Caco-2 (cell line): ENCODE results near the gene ETV7. TPM values are rescaled to one million over a fixed set of nuclear protein-coding genes. Genes with fewer than 3 reads are reported as not detected.

Experiments
- BruUV-seq: library from RNA; stranded (reverse); fragments of 400-500 nt; replicated peaks from 2 replicates; lab custom pipeline; 2021; lab: Mats Ljungman, UMichigan
- CTCF ChIA-PET: fragments of 300-600 bp; sonication (Branson Sonifier 250); formaldehyde crosslinking; loops from one replicate; lab custom pipeline; 2022; ENCODE audit warnings: antibody characterized with exemption; lab: Charles Lee
- POLR2A ChIA-PET: fragments of 300-600 bp; sonication (Branson Sonifier 250); formaldehyde crosslinking; loops from one replicate; lab custom pipeline; 2022; ENCODE audit warnings: antibody characterized with exemption; lab: Charles Lee
- DNase-seq, 2 experiments: peaks; one replicate each; pipeline versions ENCODE4 v3.0.0 to v3.0.0-alpha.2; 2020 to 2022
- H3K27me3 ChIP-seq: replicated peaks from 2 replicates; pipeline ENCODE4 v1.6.0; 2011; ENCODE audit warnings: low read length; ENCODE audit not compliant: control insufficient read depth, insufficient read depth
- H3K36me3 ChIP-seq: 2 replicates; pipeline ENCODE4 v1.5.1; 2011; ENCODE audit warnings: low read length; ENCODE audit not compliant: control insufficient read depth, insufficient read depth
- H3K4me1 ChIP-seq: fragments of 250-450 bp; sonication (Bioruptor Pico); 2 replicates; pipeline ENCODE4 v1.5.1; 2020; ENCODE audit warnings: mild to moderate bottlenecking
- H3K4me3 ChIP-seq: 2 replicates; pipeline ENCODE4 v1.5.1; 2011; ENCODE audit warnings: low read depth, mild to moderate bottlenecking, control low read depth, low read length
- H3K9me3 ChIP-seq: fragments of 250-450 bp; sonication (Bioruptor Pico); 2 replicates; pipeline ENCODE4 v1.5.1; 2020; ENCODE audit warnings: mild to moderate bottlenecking, moderate library complexity
- H3K27ac Mint-ChIP-seq: one replicate; pipeline ENCODE4 v1.8.0; 2022; ENCODE audit warnings: mixed read lengths; ENCODE audit not compliant: unreplicated experiment
- H3K27me3 Mint-ChIP-seq: one replicate; pipeline ENCODE4 v1.8.0; 2022; ENCODE audit warnings: mixed read lengths; ENCODE audit not compliant: insufficient read depth, unreplicated experiment
- H3K36me3 Mint-ChIP-seq: one replicate; pipeline ENCODE4 v1.8.0; 2022; ENCODE audit warnings: mild to moderate bottlenecking, mixed read lengths; ENCODE audit not compliant: insufficient read depth, unreplicated experiment
- H3K4me1 Mint-ChIP-seq: one replicate; pipeline ENCODE4 v1.8.0; 2022; ENCODE audit warnings: low read depth, mixed read lengths; ENCODE audit not compliant: unreplicated experiment
- H3K4me3 Mint-ChIP-seq: one replicate; pipeline ENCODE4 v1.8.0; 2022; ENCODE audit warnings: mild to moderate bottlenecking, moderate library complexity, mixed read lengths; ENCODE audit not compliant: unreplicated experiment
- H3K9me3 Mint-ChIP-seq: one replicate; pipeline ENCODE4 v1.8.0; 2022; ENCODE audit warnings: mixed read lengths; ENCODE audit not compliant: unreplicated experiment
- CTCF ChIP-seq, 2 experiments: fragments of 200-600 bp in 1 of 2; IDR thresholded peaks; 1 replicate in 1 of 2; 2 replicates in 1 of 2; pipeline versions ENCODE4 v1.5.1 to v1.8.0; 2011 to 2022; ENCODE audit warnings: antibody characterized with exemption in 1 of 2, control low read depth in 1 of 2, inconsistent platforms in 1 of 2, low read depth in 1 of 2, low read length in 1 of 2, mild to moderate bottlenecking in 1 of 2, moderate library complexity in 1 of 2; ENCODE audit not compliant: insufficient read depth in 1 of 2, severe bottlenecking in 1 of 2, unreplicated experiment in 1 of 2
- intact Hi-C: fragments of 100-400 bp; cut with micrococcal nuclease; formaldehyde crosslinking; loops from one replicate; pipeline ENCODE4 v1.10.0; 2022; ENCODE audit not compliant: unreplicated experiment
- total RNA-seq: library from RNA; stranded (reverse); gene quantifications from 2 replicates; pipeline ENCODE4 v1.2.3, GENCODE V29; 2022

The ETV7 gene
- total RNA-seq, 1 experiment from 2014 or later = 0.52 TPM

GRCh38 chr6:36426622-36427021 is 39.2 kb upstream of the ETV7 start:
- no peaks in the 10 kb centered on the region for H3K27me3 ChIP-seq
- Mint-ChIP-seq H3K9me3 (no peaks in the 10 kb centered on the region), H3K27me3 (no peaks in the 10 kb centered on the region), H3K27ac (no peak overlapping the region), H3K36me3 (peaks cover 13% of the 10 kb centered on the region), H3K4me3 (no peak overlapping the region), H3K4me1 (peaks cover 22% of the 10 kb centered on the region)
- no TSS peak for BruUV-seq
- CTCF ChIA-PET = no interaction called here
- H3K9me3 ChIP-seq = no peaks in the 10 kb centered on the region
- H3K36me3 ChIP-seq = no peaks in the 10 kb centered on the region
- H3K4me1 ChIP-seq = peaks cover 39% of the 10 kb centered on the region
- TF ChIP-seq CTCF (IDR thresholded peaks at IDR 0.05; ENCODE audit: insufficient read depth in 1 of 2, low read depth in 1 of 2, low read length in 1 of 2, severe bottlenecking in 1 of 2, unreplicated experiment in 1 of 2) = no peak
- no peak for DNase-seq
- POLR2A ChIA-PET = no interaction called here
- intact Hi-C loops = loop anchor here (10.0 kb wide), 1 partner anchor 178 kb away; no protein-coding TSS in a partner anchor
- H3K4me3 ChIP-seq = no peak overlapping the region

GRCh38 chr6:36423101-36423824 is 35.8 kb upstream of the ETV7 start:
- H3K9me3 ChIP-seq = no peaks in the 10 kb centered on the region
- no TSS peak for BruUV-seq
- no peaks in the 10 kb centered on the region for H3K27me3 ChIP-seq
- peak; percentile 56 to 76 for TF ChIP-seq CTCF (IDR thresholded peaks at IDR 0.05; ENCODE audit: insufficient read depth in 1 of 2, low read depth in 1 of 2, low read length in 1 of 2, severe bottlenecking in 1 of 2, unreplicated experiment in 1 of 2)
- peak overlapping the region; percentile 58 for H3K4me3 ChIP-seq
- H3K27me3 Mint-ChIP-seq = no peaks in the 10 kb centered on the region
- H3K4me3 Mint-ChIP-seq = peak overlapping the region; percentile 81
- ChIA-PET CTCF (interaction anchor here (0.6 to 1.1 kb wide), 5 partner anchors 18 to 55 kb away, joined by 3 to 6 read pairs (median 4); partner anchors contain the start of gene KCTD20), POLR2A (interaction anchor here (0.5 to 1.7 kb wide), 5 partner anchors 18 to 395 kb away, joined by 3 to 16 read pairs (median 7); no protein-coding TSS in a partner anchor)
- peak overlapping the region; percentile 82 for H3K27ac Mint-ChIP-seq
- intact Hi-C loops = loop anchor here (1.0 to 10.0 kb wide), 3 partner anchors 19 to 182 kb away; partner anchors contain the start of genes KCTD20, PXT1 and STK38
- no peaks in the 10 kb centered on the region for H3K36me3 ChIP-seq
- peaks cover 22% of the 10 kb centered on the region for H3K4me1 ChIP-seq
- peaks cover 13% of the 10 kb centered on the region for H3K36me3 Mint-ChIP-seq
- H3K4me1 Mint-ChIP-seq = peaks cover 15% of the 10 kb centered on the region
- no peaks in the 10 kb centered on the region for H3K9me3 Mint-ChIP-seq
- peak; percentile 99 for DNase-seq

DNA sequence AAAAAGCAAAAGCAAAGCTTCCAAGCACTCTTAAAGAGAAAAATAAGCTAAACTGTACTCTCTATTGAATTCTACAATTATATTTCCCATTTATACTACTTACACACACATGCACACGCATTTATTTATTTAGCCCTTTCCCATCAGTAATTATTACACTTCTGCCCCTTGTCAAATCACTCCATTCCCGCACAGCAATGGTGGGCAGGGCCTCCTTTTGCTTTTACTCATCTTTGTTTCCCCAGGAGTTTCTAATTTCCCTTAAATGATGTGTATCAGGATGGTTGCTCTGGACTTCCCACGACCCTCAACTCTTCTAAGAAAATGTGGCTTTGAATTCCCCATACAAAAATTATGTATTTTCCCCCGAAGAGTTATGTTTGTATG is 35.2 kb upstream of the ETV7 start:
- Histone ChIP-seq H3K9me3 (no peaks in the 10 kb centered on the region), H3K4me1 (peaks cover 18% of the 10 kb centered on the region), H3K4me3 (peak overlapping the region; percentile 28), H3K36me3 (no peaks in the 10 kb centered on the region), H3K27me3 (no peaks in the 10 kb centered on the region)
- Mint-ChIP-seq H3K36me3 (peaks cover 13% of the 10 kb centered on the region), H3K4me1 (peaks cover 15% of the 10 kb centered on the region), H3K27ac (peak overlapping the region; percentile 82), H3K9me3 (no peaks in the 10 kb centered on the region), H3K27me3 (no peaks in the 10 kb centered on the region), H3K4me3 (peak overlapping the region; percentile 81)
- TF ChIP-seq CTCF (IDR thresholded peaks at IDR 0.05; ENCODE audit: insufficient read depth in 1 of 2, low read depth in 1 of 2, low read length in 1 of 2, severe bottlenecking in 1 of 2, unreplicated experiment in 1 of 2) = no peak
- intact Hi-C loops = loop anchor here (1.0 to 10.0 kb wide), 3 partner anchors 20 to 182 kb away; partner anchors contain the start of genes KCTD20, PXT1 and STK38
- BruUV-seq = no TSS peak
- ChIA-PET POLR2A (interaction anchor here (0.6 to 1.7 kb wide), 4 partner anchors 19 to 154 kb away, joined by 3 to 16 read pairs (median 8); no protein-coding TSS in a partner anchor), CTCF (interaction anchor here (0.6 to 1.1 kb wide), 3 partner anchors 18 to 27 kb away, joined by 3 to 4 read pairs (median 4); no protein-coding TSS in a partner anchor)
- DNase-seq = no peak
